Cardiac muscle cell (in vitro differentiated cells and primary cell): ENCODE results near the gene FAM131A. TPM values are rescaled to one million over a fixed set of nuclear protein-coding genes. Genes with fewer than 3 reads are reported as not detected.

Experiments
- DNase-seq, 2 donors: peaks; one replicate each; pipeline versions ENCODE4 v3.0.0 to v3.0.0-alpha.2; 2010 to 2017; ENCODE audit warnings: low read depth in 1 of 2, low spot score in 1 of 2
- H3K27ac ChIP-seq: fragments of 200-600 bp; sonication (generic); 2 replicates; pipeline ENCODE4 v1.5.1; 2016
- H3K27me3 ChIP-seq: fragments of 200-600 bp; sonication (generic); 2 replicates; pipeline ENCODE4 v1.6.0; 2016; ENCODE audit warnings: control low read depth
- H3K36me3 ChIP-seq: fragments of 200-600 bp; sonication (generic); 2 replicates; pipeline ENCODE4 v1.5.1; 2016; ENCODE audit warnings: control low read depth
- H3K4me1 ChIP-seq: fragments of 200-600 bp; sonication (generic); 2 replicates; pipeline ENCODE4 v1.8.1; 2017; ENCODE audit warnings: low read depth, mild to moderate bottlenecking, mixed run types
- H3K4me3 ChIP-seq: fragments of 200-600 bp; sonication (generic); 2 replicates; pipeline ENCODE4 v1.5.1; 2016; ENCODE audit warnings: mild to moderate bottlenecking
- H3K9me3 ChIP-seq: fragments of 200-600 bp; sonication (generic); 2 replicates; pipeline ENCODE4 v1.5.1; 2017; ENCODE audit warnings: low read depth, mild to moderate bottlenecking, control low read depth
- CTCF ChIP-seq: IDR thresholded peaks from 2 replicates; pipeline ENCODE4 v1.5.1; 2012; ENCODE audit warnings: low read depth, mild to moderate bottlenecking, low read length
- polyA plus RNA-seq: library from polyadenylated mRNA; unstranded; fragments of >200 nt; fragmentation: Nextera tagmentation; extraction: Ambion mirVana; gene quantifications from 2 replicates; pipeline ENCODE4 v1.2.1, GENCODE V29; 2016
- total RNA-seq: library from RNA; depleted of rRNA; stranded (reverse); fragments of >200 nt; gene quantifications from 2 replicates; pipeline ENCODE4 v1.2.3, GENCODE V29; 2016

Gene FAM131A
- total and polyA plus RNA-seq, 2 experiments from 2014 or later: 9.6 to 34.3 TPM

GRCh38 chr3:184391266-184391665, 53.9 kb downstream of the FAM131A start:
- Histone ChIP-seq H3K4me3 (no peak overlapping the region), H3K36me3 (no peaks in the 10 kb centered on the region), H3K9me3 (no peaks in the 10 kb centered on the region), H3K27me3 (no peaks in the 10 kb centered on the region), H3K27ac (no peak overlapping the region), H3K4me1 (peaks cover 5% of the 10 kb centered on the region)
- no peak for DNase-seq
- no peak for TF ChIP-seq CTCF

- H3K9me3 ChIP-seq: no peaks in the 10 kb centered on the region
- H3K27ac ChIP-seq: no peak overlapping the region
- H3K27me3 ChIP-seq: no peaks in the 10 kb centered on the region
- H3K4me3 ChIP-seq: no peak overlapping the region
- H3K36me3 ChIP-seq: no peaks in the 10 kb centered on the region
- no peak for DNase-seq
- no peaks in the 10 kb centered on the region for H3K4me1 ChIP-seq
- no peak for TF ChIP-seq CTCF
Measured at GRCh38 chr3:184395320-184395660, 57.9 kb downstream of the FAM131A start.

Other genes with a start within 250 kb of the FAM131A start
- gene HTR3E, start 240.5 kb upstream of the FAM131A start, total RNA-seq: not detected in 2 replicates
- 0.15 TPM in 1 of 2 replicates, not detected in the other for gene HTR3E, start 240.5 kb upstream of the FAM131A start, polyA plus RNA-seq
- gene EIF2B5, start 202.2 kb upstream of the FAM131A start, total RNA-seq: 38.2 and 82.1 TPM in 2 replicates
- 55.7 and 57.5 TPM in 2 replicates for gene EIF2B5, start 202.2 kb upstream of the FAM131A start, polyA plus RNA-seq
- 96.3 and 135 TPM in 2 replicates for gene DVL3, start 182.2 kb upstream of the FAM131A start, total RNA-seq
- 150 and 180 TPM in 2 replicates for gene DVL3, start 182.2 kb upstream of the FAM131A start, polyA plus RNA-seq
- 399 and 408 TPM in 2 replicates for gene AP2M1, start 162.7 kb upstream of the FAM131A start, total RNA-seq
- gene AP2M1, start 162.7 kb upstream of the FAM131A start, polyA plus RNA-seq: 551 and 577 TPM in 2 replicates
- 50.2 and 50.7 TPM in 2 replicates for gene ABCF3, start 151.4 kb upstream of the FAM131A start, total RNA-seq
- gene ABCF3, start 151.4 kb upstream of the FAM131A start, polyA plus RNA-seq: 74.4 and 78.5 TPM in 2 replicates
- 0.11 TPM in 1 of 2 replicates, not detected in the other for gene VWA5B2, start 108.0 kb upstream of the FAM131A start, total RNA-seq
- gene VWA5B2, start 108.0 kb upstream of the FAM131A start, polyA plus RNA-seq: 0.40 TPM in 1 of 2 replicates, not detected in the other
- gene ALG3, start 88.6 kb upstream of the FAM131A start, total RNA-seq: 40.2 and 48.8 TPM in 2 replicates
- gene ALG3, start 88.6 kb upstream of the FAM131A start, polyA plus RNA-seq: 52.4 and 69.1 TPM in 2 replicates
- gene EEF1AKMT4, start 87.9 kb upstream of the FAM131A start, total RNA-seq: 4.3 and 12.8 TPM in 2 replicates
- gene EEF1AKMT4, start 87.9 kb upstream of the FAM131A start, polyA plus RNA-seq: 5.1 and 10.6 TPM in 2 replicates
- gene CAMK2N2, start 76.0 kb upstream of the FAM131A start, total RNA-seq: not detected in 2 replicates
- 0.27 TPM in 1 of 2 replicates, not detected in the other for gene CAMK2N2, start 76.0 kb upstream of the FAM131A start, polyA plus RNA-seq
- not detected in 2 replicates for gene ECE2, start 61.6 kb upstream of the FAM131A start, total RNA-seq
- not detected in 2 replicates for gene ECE2, start 61.6 kb upstream of the FAM131A start, polyA plus RNA-seq
- 314 and 456 TPM in 2 replicates for gene PSMD2, start 38.4 kb upstream of the FAM131A start, total RNA-seq
- 390 and 464 TPM in 2 replicates for gene PSMD2, start 38.4 kb upstream of the FAM131A start, polyA plus RNA-seq
- 269 and 275 TPM in 2 replicates for gene EIF4G1, start 23.0 kb upstream of the FAM131A start, total RNA-seq
- 166 and 184 TPM in 2 replicates for gene EIF4G1, start 23.0 kb upstream of the FAM131A start, polyA plus RNA-seq
- gene CLCN2, start 24.0 kb downstream of the FAM131A start, total RNA-seq: 13.1 and 18.4 TPM in 2 replicates
- 10.3 and 12.3 TPM in 2 replicates for gene CLCN2, start 24.0 kb downstream of the FAM131A start, polyA plus RNA-seq
- gene POLR2H, start 24.1 kb downstream of the FAM131A start, total RNA-seq: 112 and 122 TPM in 2 replicates
- 96.2 and 107 TPM in 2 replicates for gene POLR2H, start 24.1 kb downstream of the FAM131A start, polyA plus RNA-seq
- 3.0 and 3.1 TPM in 2 replicates for gene THPO, start 40.6 kb downstream of the FAM131A start, total RNA-seq
- gene THPO, start 40.6 kb downstream of the FAM131A start, polyA plus RNA-seq: 3.1 and 3.5 TPM in 2 replicates
- gene CHRD, start 42.5 kb downstream of the FAM131A start, total RNA-seq: 16.0 and 33.0 TPM in 2 replicates
- 10.8 and 20.4 TPM in 2 replicates for gene CHRD, start 42.5 kb downstream of the FAM131A start, polyA plus RNA-seq
- 132 and 170 TPM in 2 replicates for gene EPHB3, start 224.2 kb downstream of the FAM131A start, total RNA-seq
- gene EPHB3, start 224.2 kb downstream of the FAM131A start, polyA plus RNA-seq: 142 and 206 TPM in 2 replicates